GM10248 (cell line): ENCODE data around the gene HPSE.

Experiments
- CTCF ChIA-PET: fragments of 300-600 bp; sonication (Branson Sonifier 250); formaldehyde crosslinking; extraction: SDS; loops from one replicate; lab custom pipeline; 2021; ENCODE audit warnings: antibody characterized with exemption; lab: Yijun Ruan, JAX
- POLR2A ChIA-PET: fragments of 350-650 bp; sonication (Branson Sonifier 250); formaldehyde crosslinking; extraction: SDS; loops from one replicate; lab custom pipeline; 2020; ENCODE audit warnings: antibody characterized with exemption; lab: Yijun Ruan, JAX
- DNase-seq: peaks from one replicate; pipeline ENCODE4 v3.0.0; 2012; ENCODE audit errors: extremely low spot score
- CTCF ChIP-seq: IDR thresholded peaks from 2 replicates; pipeline ENCODE4 v1.5.1; 2012; ENCODE audit warnings: mild to moderate bottlenecking, low read depth; ENCODE audit errors: extremely low read depth, missing control alignments, control extremely low read depth

HPSE gene

GRCh38 chr4:83285055-83285407, 49.6 kb downstream of the HPSE start:
- ChIA-PET CTCF (interaction anchor here (0.6 to 2.2 kb wide), 10 partner anchors 8 to 823 kb away, joined by 3 to 13 read pairs (median 4); no protein-coding TSS in a partner anchor), POLR2A (interaction anchor here (0.8 kb wide), 2 partner anchors 385 to 855 kb away, joined by 3 to 4 read pairs; partner anchors contain the start of gene THAP9)
- no peak for TF ChIP-seq CTCF
- DNase-seq: peak; percentile 28

GRCh38 chr4:83284193-83285054, 50.2 kb downstream of the HPSE start, which contains the start of gene COQ2:
TSS of gene COQ2 (minus strand) at chr4:83284798. CDS start at chr4:83284764, 34 bp downstream.
- CTCF ChIA-PET: interaction anchor here (0.6 to 2.2 kb wide), 16 partner anchors 9 to 822 kb away, joined by 3 to 13 read pairs (median 4); no protein-coding TSS in a partner anchor
- no peak for TF ChIP-seq CTCF
- POLR2A ChIA-PET: interaction anchor here (0.8 kb wide), 2 partner anchors 384 to 855 kb away, joined by 3 to 4 read pairs; partner anchors contain the start of gene THAP9

GRCh38 chr4:83283181-83283580, 51.5 kb downstream of the HPSE start:
- ChIA-PET POLR2A (no interaction called here), CTCF (interaction anchor here (0.7 to 3.4 kb wide), 13 partner anchors 8 to 561 kb away, joined by 3 to 15 read pairs (median 5); partner anchors contain the start of gene COPS4)
- DNase-seq: no peak
- TF ChIP-seq CTCF: no peak

More at GRCh38 chr4:83284193-83285054, 50.2 kb downstream of the HPSE start, which contains the start of gene COQ2:
- peak; percentile 92 for DNase-seq

- ChIA-PET CTCF (interaction anchor here (0.6 to 3.8 kb wide), 30 partner anchors 8 to 823 kb away, joined by 3 to 35 read pairs (median 5); partner anchors contain the start of genes COPS4 and PLAC8), POLR2A (no interaction called here)
- peak; percentile 42 for DNase-seq
- peak; percentile 71 for TF ChIP-seq CTCF
Observed at GRCh38 chr4:83282049-83282535, 52.6 kb downstream of the HPSE start.

GRCh38 chr4:83281307-83281706, 53.3 kb downstream of the HPSE start:
- ChIA-PET CTCF (interaction anchor here (0.6 to 3.8 kb wide), 21 partner anchors 9 to 560 kb away, joined by 3 to 35 read pairs (median 6); partner anchors contain the start of genes COPS4 and PLAC8), POLR2A (no interaction called here)
- no peak for TF ChIP-seq CTCF
- DNase-seq: no peak
